KMS-11 (cell line): ENCODE measurements around the gene AHRR.

Experiments used
- H2AFZ ChIP-seq: fragments of 200-600 bp; sonication (generic); 2 replicates; pipeline ENCODE4 v1.6.1; 2016; ENCODE audit warnings: antibody characterized with exemption, mixed run types, low read depth
- H3K27ac ChIP-seq: fragments of 200-600 bp; sonication (generic); 2 replicates; pipeline ENCODE4 v1.6.1; 2016; ENCODE audit warnings: mild to moderate bottlenecking, mixed run types
- H3K27me3 ChIP-seq: fragments of 200-600 bp; sonication (generic); 2 replicates; pipeline ENCODE4 v1.6.1; 2017; ENCODE audit warnings: mild to moderate bottlenecking, low read depth, mixed run types, moderate library complexity; ENCODE audit not compliant: insufficient read depth
- H3K36me3 ChIP-seq: fragments of 200-600 bp; sonication (generic); 2 replicates; pipeline ENCODE4 v1.6.1; 2017; ENCODE audit warnings: mild to moderate bottlenecking, mixed run types; ENCODE audit not compliant: insufficient read depth
- H3K4me1 ChIP-seq: fragments of 200-600 bp; sonication (generic); 2 replicates; pipeline ENCODE4 v1.6.1; 2016; ENCODE audit warnings: mild to moderate bottlenecking, low read depth, mixed run types; ENCODE audit not compliant: poor library complexity, severe bottlenecking
- H3K4me2 ChIP-seq: fragments of 200-600 bp; sonication (generic); 2 replicates; pipeline ENCODE4 v1.7.0; 2016; ENCODE audit warnings: mild to moderate bottlenecking, mixed run types
- H3K4me3 ChIP-seq: fragments of 200-600 bp; sonication (generic); IDR thresholded peaks from 2 replicates; pipeline ENCODE4 v1.6.1; 2017; ENCODE audit warnings: low read depth, low read length, mixed read lengths; ENCODE audit not compliant: insufficient read depth
- H3K79me2 ChIP-seq: fragments of 200-600 bp; sonication (generic); 2 replicates; pipeline ENCODE4 v1.6.1; 2016; ENCODE audit warnings: low read depth, mixed run types; ENCODE audit not compliant: insufficient read depth
- H3K9ac ChIP-seq: fragments of 200-600 bp; sonication (generic); 2 replicates; pipeline ENCODE4 v1.6.1; 2016; ENCODE audit warnings: mild to moderate bottlenecking, mixed run types
- H4K20me1 ChIP-seq: fragments of 200-600 bp; sonication (generic); 2 replicates; pipeline ENCODE4 v1.6.1; 2016; ENCODE audit warnings: mild to moderate bottlenecking, mixed run types; ENCODE audit not compliant: insufficient read depth
- TF ChIP-seq, protein P1 (sequence below): fragments of 200-600 bp; sonication (generic); conservative IDR thresholded peaks from 2 replicates; pipeline ENCODE4 v1.6.1; 2017; ENCODE audit warnings: low read depth, mild to moderate bottlenecking, antibody characterized with exemption, low read length, moderate library complexity, mixed read lengths

AHRR gene

DNA sequence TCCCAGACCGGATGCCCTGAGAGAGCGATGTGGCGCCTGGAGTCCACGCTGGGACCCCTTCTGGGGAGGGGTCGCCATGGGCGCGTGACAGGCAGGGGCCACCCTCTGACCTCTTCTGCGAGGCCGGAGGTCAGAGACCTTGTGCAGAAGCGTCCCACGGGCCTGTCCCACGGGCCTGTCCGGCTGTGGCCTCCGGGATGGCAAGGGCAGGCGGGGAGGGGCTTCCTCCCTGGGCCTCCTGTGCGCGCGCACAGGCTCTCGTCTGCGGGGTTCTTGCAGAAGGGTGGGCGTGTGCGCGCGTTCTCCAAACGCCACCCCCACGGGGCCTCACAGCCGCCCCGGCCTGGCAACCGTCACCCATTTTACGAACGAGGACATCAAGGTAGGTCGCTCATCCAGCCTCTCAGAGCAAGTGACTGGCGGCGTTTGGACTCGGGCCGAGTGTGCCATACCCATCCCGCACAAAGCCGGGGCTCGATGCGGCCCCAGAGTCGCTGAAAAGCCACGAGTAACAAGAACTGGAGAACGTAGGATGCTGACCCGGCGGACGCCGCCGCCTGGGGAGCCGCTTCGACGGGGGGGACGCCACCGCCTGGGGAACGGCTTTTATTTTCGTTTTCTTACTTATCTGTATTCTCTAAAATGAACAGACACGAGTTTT is 897 bp downstream of the AHRR start:
- Histone ChIP-seq H3K4me2 (no peak overlapping the region), H3K9ac (no peak overlapping the region), H3K27me3 (peaks cover 19% of the 10 kb centered on the region), H3K4me1 (no peaks in the 10 kb centered on the region), H4K20me1 (no peaks in the 10 kb centered on the region), H2AFZ (no peak overlapping the region), H3K79me2 (no peaks in the 10 kb centered on the region), H3K36me3 (no peaks in the 10 kb centered on the region), H3K4me3 (no peak overlapping the region), H3K27ac (no peak overlapping the region)
- TF ChIP-seq, protein P1, sequence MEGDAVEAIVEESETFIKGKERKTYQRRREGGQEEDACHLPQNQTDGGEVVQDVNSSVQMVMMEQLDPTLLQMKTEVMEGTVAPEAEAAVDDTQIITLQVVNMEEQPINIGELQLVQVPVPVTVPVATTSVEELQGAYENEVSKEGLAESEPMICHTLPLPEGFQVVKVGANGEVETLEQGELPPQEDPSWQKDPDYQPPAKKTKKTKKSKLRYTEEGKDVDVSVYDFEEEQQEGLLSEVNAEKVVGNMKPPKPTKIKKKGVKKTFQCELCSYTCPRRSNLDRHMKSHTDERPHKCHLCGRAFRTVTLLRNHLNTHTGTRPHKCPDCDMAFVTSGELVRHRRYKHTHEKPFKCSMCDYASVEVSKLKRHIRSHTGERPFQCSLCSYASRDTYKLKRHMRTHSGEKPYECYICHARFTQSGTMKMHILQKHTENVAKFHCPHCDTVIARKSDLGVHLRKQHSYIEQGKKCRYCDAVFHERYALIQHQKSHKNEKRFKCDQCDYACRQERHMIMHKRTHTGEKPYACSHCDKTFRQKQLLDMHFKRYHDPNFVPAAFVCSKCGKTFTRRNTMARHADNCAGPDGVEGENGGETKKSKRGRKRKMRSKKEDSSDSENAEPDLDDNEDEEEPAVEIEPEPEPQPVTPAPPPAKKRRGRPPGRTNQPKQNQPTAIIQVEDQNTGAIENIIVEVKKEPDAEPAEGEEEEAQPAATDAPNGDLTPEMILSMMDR = no peak

DNA sequence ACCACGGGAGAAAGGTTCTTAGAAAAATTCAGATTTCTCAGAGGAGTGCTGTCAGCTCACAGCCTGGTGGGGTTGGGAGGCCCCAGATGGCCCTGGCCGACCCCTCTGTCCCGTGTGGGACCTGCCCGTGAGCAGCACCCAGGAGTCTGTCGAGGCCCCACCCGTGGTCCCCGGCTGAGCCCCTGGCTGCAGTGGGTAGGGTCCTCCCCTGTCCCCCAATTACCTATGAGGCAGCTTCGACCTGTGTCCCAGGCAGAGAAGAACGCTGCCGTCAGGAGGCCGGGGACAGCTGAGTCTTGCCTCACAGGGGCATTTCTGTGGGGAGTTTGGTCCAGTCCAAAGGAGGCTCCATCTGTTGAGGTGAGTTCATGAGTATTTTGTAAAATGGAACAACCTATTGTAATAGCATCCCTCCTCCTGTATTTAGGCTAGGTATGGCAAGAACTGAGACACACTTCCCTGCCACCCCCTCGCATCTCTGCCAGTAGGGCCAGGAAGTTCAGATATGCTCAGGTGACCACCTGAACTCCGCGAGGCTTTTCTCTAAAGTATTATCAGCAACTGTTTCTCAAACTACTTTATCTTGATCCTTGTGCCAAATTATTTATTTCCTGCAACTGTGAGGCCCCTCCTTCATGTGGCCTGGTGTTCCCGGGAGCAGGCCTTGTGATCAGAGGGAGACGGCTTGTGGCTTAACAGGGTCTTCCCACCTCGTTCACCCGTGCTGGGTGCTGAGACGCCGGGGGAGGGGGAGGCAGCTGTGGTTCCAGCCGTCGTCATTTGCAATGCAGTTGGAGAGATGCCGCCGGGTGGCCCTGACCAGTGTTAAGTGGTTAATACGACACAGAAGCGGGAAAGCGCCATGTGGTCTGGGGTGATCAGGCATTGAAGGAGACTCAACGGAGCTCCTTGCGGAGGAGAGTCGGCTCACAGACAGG is 1.7 kb downstream of the AHRR start:
- TF ChIP-seq, protein P1 = no peak
- no peaks in the 10 kb centered on the region for H3K36me3 ChIP-seq
- no peak overlapping the region for H3K9ac ChIP-seq
- peaks cover 19% of the 10 kb centered on the region for H3K27me3 ChIP-seq
- no peak overlapping the region for H3K27ac ChIP-seq
- H3K4me2 ChIP-seq = no peak overlapping the region
- H4K20me1 ChIP-seq = no peaks in the 10 kb centered on the region
- H3K4me3 ChIP-seq = no peak overlapping the region
- no peaks in the 10 kb centered on the region for H3K79me2 ChIP-seq
- H3K4me1 ChIP-seq = no peaks in the 10 kb centered on the region
- H2AFZ ChIP-seq = no peak overlapping the region

DNA sequence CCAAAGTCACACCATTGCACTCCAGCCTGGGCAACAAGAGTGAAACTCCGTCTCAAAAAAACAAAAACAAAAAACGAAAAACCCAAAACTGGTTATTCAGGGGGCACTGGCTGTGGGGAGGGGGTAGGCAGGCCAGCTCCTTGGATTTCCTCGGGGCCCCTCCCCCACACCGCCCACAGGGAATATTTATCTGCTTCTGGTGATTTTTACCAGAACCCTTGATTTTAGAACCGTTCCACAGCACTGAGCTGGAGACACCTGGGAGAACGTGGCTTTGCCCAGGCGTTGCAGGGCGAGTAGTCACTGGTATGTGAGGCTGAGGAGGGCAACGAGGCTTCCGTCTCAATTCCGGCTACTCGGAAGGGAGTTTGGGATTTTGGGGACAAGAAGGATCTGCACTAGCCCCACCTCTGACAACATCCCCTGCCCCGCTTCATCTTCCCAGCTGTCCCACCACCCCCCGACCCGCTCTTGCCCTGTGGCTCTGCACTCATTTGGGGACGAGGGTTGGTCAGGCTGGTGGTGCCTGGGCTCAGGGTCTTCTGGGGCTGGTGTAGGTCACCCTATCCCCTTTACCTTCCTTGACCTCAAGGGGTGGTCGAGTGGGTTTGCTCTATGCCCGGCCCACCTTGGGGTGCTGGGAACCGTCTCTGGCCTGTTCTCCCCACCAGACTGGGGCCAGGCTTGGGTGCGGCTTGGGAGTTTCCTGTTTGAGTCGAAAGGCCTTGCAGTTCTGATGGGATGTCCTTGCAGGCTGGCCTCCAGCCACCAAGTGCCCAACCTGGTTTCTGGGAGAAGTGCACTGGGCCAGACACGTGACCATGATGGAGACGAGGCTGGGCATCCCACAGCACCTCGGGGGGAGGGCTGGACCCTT is 3.5 kb downstream of the AHRR start:
- Histone ChIP-seq H3K27ac (no peak overlapping the region), H3K79me2 (no peaks in the 10 kb centered on the region), H2AFZ (no peak overlapping the region), H3K36me3 (no peaks in the 10 kb centered on the region), H3K4me1 (no peaks in the 10 kb centered on the region), H3K4me3 (no peak overlapping the region), H3K27me3 (peaks cover 15% of the 10 kb centered on the region), H3K9ac (no peak overlapping the region), H4K20me1 (no peaks in the 10 kb centered on the region), H3K4me2 (no peak overlapping the region)
- TF ChIP-seq, protein P1 = no peak

DNA sequence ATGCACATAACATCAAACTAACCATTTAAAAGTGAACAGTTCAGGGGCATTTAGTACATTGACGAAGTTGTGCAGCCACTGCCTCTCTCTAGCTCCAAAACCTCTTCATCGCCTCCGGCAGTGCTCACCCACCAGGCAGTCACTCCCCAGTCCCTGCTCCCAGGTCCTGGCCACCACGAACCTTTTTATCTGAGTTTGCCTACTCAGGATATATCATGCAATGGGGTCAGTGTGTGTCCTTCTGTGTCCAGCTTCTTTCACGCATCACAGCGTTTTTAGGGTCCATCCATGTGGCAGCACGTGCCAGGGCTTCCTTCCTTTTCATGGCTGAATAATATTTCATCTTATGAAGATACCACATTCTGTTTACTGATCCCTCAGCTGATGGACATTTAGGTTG is 4.6 kb downstream of the AHRR start:
- Histone ChIP-seq H3K27me3 (peaks cover 8% of the 10 kb centered on the region; the same call in 1 of the 2 replicates), H3K4me2 (no peak overlapping the region), H3K36me3 (no peaks in the 10 kb centered on the region), H3K4me1 (no peaks in the 10 kb centered on the region), H3K9ac (no peak overlapping the region), H2AFZ (no peak overlapping the region), H3K27ac (no peak overlapping the region), H4K20me1 (no peaks in the 10 kb centered on the region), H3K4me3 (no peak overlapping the region), H3K79me2 (no peaks in the 10 kb centered on the region)
- TF ChIP-seq, protein P1 = no peak
